Astrocyte of the spinal cord (primary cell): Measurements from ENCODE around the gene SNRPN.

Experiments
- DNase-seq: peaks from one replicate; pipeline ENCODE4 v3.0.0; 2011; ENCODE audit warnings: low read depth, low spot score
- H3K4me3 ChIP-seq: 2 replicates; pipeline ENCODE4 v1.5.1; 2011; ENCODE audit warnings: low read depth, mild to moderate bottlenecking, low read length, moderate library complexity
- in situ Hi-C: cut with HindIII; loops from 2 replicates; pipeline ENCODE4 v1.10.0; 2017; ENCODE audit warnings: low sequenced_read_pairs
- TF ChIP-seq, protein P1 (sequence below): IDR thresholded peaks from 2 replicates; pipeline ENCODE4 v1.5.1; 2012; ENCODE audit warnings: low read depth, mild to moderate bottlenecking, low read length, inconsistent platforms

Gene SNRPN

DNA sequence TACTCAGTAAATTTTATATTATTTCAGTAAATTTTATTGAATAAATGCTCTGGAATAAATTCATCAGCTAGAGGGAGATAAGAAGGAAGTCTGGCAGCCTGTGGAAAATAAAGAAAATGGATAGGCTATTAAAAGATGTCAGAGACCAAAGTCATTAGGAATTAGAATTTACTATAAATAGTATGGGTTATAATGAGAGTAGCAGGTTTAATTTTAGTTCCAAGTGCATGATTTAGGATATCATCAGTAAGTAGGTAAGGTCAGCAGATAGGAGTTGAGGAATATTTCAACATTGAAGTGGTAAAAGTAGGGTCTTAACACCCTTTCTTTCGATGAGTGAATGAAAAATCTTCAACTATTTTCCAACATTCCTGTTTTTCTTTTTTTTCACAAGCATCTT, 64.6 kb downstream of the SNRPN start:
- TF ChIP-seq, protein P1, sequence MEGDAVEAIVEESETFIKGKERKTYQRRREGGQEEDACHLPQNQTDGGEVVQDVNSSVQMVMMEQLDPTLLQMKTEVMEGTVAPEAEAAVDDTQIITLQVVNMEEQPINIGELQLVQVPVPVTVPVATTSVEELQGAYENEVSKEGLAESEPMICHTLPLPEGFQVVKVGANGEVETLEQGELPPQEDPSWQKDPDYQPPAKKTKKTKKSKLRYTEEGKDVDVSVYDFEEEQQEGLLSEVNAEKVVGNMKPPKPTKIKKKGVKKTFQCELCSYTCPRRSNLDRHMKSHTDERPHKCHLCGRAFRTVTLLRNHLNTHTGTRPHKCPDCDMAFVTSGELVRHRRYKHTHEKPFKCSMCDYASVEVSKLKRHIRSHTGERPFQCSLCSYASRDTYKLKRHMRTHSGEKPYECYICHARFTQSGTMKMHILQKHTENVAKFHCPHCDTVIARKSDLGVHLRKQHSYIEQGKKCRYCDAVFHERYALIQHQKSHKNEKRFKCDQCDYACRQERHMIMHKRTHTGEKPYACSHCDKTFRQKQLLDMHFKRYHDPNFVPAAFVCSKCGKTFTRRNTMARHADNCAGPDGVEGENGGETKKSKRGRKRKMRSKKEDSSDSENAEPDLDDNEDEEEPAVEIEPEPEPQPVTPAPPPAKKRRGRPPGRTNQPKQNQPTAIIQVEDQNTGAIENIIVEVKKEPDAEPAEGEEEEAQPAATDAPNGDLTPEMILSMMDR: no peak
- no peak overlapping the region for H3K4me3 ChIP-seq
- in situ Hi-C loops: no loop called here
- no peak for DNase-seq

DNA sequence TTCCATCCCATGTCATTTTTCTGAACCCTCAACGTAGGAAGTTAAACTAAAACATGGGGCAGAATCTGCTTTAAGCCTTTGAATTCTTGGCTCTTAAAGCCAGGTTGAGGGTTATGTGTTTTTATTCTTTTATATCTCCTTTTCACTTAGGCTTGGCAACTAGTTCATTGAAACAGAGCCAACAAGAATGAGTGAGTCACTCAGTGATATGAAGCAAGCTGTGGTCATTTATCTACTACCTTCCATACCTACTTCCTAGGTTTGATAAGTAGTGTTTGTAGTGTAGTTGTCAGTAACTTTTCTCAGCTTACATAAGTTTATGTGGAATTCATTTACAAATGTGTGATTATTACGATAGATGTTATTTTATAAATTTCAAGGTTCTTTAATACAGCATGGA, 67.4 kb downstream of the SNRPN start:
- in situ Hi-C loops: no loop called here
- DNase-seq: peak; percentile 49
- H3K4me3 ChIP-seq: no peak overlapping the region
- TF ChIP-seq, protein P1: no peak
